ENCODE data around the gene SDSL.

SDSL gene

DNA sequence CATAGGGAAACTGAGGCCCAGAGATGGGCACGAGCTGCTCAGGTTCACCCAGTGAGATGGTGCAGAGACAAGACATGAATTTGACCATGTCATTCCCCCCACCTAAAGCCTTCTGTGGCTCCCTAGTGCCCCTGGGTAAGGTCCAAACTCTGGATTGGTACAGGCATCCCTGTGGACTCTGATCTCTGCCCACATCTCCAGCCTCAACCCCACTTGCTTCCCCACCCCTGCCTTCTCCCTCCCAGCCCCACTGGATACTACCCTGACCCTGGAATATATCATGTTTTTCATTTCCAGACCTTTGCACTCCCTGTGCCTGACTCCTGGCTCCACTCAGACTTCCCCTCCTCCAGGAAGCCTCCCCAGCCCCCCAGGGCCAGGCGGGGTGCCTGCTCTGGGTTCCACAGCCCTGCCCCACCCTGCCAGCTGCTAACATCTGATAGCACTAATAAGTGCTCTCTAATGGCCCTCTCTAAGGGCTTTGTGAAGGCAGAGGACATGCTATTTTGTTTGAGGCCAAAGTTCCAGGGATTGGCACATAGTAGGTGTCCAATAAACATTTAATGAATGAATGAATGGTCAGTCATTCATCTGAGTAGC, 1.1 kb upstream of the SDSL start:
- DNase-seq (ENCODE audit: low read depth): no peak

DNA sequence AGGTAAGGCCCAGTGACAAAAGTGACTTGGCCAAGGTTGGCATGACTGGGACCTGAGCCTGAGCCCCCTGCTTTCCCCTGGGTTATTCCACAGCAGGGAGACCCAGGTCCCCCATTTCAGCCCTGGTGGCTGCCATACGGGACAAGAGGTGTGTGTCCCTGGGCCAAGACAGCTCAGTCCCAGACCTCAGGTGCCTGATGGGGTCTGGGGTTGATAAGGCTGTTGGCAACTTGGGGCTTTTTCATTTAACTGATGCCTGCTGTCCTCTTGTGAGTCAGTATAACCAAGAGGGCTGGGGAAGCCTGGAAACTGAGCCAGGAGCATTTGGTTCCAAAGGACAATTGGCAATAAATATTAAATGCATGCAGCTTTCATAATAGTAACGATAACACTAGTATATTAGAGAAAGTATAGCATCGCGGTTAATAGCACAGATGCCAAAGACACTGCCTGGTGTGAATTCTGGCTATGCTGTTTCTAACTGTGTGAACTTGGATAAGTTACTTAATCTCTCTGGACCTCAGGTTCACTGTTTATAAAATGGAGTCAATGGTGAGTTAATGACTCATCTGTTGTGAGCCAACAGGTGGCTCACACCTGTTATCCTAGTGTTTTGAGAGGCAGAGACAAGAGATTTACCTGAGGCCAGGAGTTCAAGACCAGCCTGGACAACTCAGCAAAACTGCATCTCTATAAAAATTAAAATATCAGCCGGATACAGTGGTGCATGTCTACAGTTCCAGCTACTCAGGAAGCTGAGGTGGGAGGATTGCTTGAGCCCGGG, 898 bp downstream of the SDSL start:
- no peak for DNase-seq (ENCODE audit: low read depth)

DNA sequence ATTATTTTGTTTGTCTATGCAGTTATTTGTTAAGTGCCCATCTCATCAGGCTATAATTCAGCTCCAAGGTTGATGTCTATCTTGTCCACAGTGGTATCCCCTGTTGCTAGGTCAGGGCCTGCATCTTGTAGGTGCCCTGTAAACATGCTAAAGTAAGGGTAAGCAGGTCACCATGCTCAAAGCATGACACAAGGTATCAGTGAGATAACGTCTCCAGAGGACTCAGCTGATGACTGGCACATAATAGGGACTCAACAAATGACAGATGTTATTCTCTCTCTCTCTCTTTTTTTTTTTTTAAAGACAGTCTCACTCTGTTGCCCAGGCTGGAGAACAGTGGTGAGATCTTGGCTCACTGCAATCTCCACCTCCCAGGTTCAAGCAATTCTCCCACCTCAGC, 2.3 kb downstream of the SDSL start:
- no peak for DNase-seq (ENCODE audit: low read depth)

DNA sequence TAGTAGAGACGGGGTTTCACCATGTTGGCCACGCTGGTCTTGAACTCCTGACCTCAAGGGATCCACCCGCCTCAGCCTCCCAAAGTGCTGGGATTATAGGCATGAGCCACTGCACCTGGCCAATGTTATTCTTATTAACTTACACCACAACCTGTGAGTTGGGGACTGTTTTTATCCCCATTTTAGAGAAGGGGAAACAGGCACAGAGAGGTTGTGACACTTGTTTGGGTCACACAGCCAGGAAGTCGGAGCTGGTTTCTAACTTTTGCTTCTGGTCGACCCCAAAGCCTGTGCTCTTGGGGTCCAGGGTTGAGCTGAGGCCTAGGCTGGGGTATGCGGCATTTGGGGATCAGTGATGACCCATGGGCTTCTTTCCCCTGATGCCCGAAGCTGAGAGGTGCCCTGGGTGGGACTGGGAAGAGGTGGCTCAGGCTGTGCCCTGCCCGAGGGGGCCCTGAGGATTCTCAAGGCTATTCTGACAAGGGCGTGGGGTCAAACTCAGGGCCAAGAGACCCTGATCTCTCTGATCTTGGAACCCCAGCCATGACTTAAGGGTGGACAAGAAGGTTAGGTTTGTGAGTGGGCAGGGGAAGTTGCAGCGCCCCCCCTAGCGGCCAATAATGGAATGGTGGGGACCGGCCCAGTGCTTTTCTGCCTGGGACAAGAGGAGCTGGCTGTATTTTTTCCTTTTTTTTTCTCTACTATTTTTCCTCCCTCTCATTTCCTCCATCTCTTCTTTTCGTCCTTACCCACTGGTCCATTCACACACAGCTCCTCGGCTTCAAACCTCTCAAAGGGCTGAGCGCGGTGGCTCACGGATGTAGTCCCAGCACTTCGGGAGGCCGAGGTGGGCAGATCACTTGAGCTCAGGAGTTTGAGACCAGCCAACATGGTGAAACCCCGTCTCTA, 3.0 kb downstream of the SDSL start:
- DNase-seq (ENCODE audit: low read depth): peak; percentile 30

GRCh38 chr12:113425960-113426453, 3.8 kb downstream of the SDSL start:
- no peak for DNase-seq (ENCODE audit: low read depth)

GRCh38 chr12:113427882-113428281, 5.7 kb downstream of the SDSL start:
- no peak for DNase-seq (ENCODE audit: low read depth)

GRCh38 chr12:113428482-113428881, 6.3 kb downstream of the SDSL start:
- DNase-seq (ENCODE audit: low read depth): no peak

DNA sequence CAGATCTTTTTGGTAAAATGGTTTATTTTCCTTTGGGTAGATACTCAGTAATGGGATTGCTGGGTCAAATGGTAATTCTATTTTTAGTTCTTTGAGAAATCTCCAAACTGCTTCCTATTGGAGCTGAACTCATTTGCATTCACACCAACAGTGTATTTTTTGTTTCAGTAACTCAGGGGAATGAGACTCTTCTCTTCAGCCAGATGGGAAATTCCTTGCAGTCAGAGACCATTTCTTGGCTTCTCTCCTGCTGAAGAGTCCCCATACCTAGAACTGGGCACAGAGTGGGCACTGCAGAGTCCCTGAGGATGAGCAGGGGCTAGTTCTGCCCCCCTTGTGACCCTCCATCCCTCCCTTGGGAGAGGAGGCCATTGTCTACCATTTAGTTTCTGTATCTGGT, 10.8 kb downstream of the SDSL start:
- no peak for DNase-seq (ENCODE audit: low read depth)

GRCh38 chr12:113435367-113435766, 13.2 kb downstream of the SDSL start:
- no peak for DNase-seq (ENCODE audit: low read depth)

- no peak for DNase-seq (ENCODE audit: low read depth)
Observed at GRCh38 chr12:113436586-113436985, 14.4 kb downstream of the SDSL start.

- no peak for DNase-seq (ENCODE audit: low read depth)
Observed at GRCh38 chr12:113436993-113437728, 15.0 kb downstream of the SDSL start.

GRCh38 chr12:113437729-113438100, 15.5 kb downstream of the SDSL start:
- no peak for DNase-seq (ENCODE audit: low read depth)

GRCh38 chr12:113438523-113439300, 16.5 kb downstream of the SDSL start:
- DNase-seq (ENCODE audit: low read depth): no peak

DNA sequence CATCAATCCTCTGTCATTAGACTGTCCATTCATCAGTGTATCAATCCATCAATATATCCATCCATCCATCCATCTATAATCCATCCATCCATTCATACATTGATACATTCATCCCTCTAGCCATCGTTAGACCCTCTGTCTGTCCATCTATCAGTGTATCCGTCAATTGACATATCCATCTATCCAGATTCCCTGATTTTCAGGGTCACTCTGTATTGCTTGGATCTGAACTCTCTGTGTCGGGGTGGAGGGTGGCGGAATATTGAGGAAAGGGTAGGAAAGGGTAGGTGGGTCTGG, 17.1 kb downstream of the SDSL start:
- no peak for DNase-seq (ENCODE audit: low read depth)

GRCh38 chr12:113439606-113440030, 17.4 kb downstream of the SDSL start:
- DNase-seq (ENCODE audit: low read depth): no peak

- no peak for DNase-seq (ENCODE audit: low read depth)
Observed at GRCh38 chr12:113440336-113440735, 18.2 kb downstream of the SDSL start.

GRCh38 chr12:113440947-113441782, 19.0 kb downstream of the SDSL start:
- DNase-seq (ENCODE audit: low read depth): no peak

DNA sequence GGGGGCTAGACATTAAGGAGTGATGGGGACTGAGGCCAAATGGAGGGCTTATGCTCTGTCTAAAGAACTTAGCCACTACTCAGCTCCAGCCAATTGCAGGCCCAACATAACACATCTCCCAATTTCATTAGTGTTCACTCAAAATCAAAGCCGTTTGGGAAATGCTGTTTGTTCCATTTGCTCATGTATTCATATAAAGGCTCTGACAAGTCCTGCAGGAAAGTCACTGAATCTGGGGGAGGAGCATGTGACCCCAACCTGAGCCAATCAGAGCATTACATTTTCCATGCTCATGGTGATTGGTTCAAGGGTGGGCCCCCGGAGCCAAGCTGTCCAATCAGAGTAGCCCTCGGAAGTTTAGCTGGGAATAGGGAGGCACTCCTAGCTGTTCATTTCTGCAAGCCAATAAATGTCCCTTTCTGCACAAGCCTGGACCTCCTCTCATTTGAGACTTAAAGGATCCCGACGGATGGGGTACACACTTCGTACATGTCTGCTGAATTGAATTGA, 20.9 kb downstream of the SDSL start:
- no peak for DNase-seq (ENCODE audit: low read depth)

DNA sequence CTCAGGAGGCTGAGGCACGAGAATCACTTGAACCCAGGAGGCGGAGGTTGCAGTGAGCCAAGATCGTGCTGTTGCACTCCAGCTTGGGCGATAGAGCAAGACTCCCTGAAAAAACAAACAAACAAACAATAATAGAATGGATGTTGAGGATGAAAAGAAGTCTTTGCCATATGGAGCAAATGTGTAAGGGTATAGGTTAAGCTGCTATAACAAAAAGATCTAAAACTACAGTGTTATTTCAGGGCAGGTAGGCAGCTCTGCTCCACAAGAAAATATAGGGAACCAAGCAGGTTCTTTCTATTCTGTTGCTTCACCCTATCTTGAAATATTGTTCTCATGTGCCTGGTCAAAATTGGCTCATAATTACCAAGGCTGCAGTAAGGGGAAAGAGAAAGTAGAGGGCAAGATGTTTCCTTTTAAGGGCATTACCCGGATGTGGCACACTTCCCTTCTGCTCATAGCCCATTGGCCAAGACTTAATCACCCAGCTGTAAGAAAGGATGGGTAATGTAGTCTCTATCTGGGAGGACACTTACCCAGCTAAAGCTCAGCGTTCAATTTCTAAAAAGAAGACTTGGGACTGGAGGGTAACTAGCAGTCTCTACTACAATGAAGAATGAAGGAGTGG, 23.5 kb downstream of the SDSL start:
- DNase-seq (ENCODE audit: low read depth): no peak

DNA sequence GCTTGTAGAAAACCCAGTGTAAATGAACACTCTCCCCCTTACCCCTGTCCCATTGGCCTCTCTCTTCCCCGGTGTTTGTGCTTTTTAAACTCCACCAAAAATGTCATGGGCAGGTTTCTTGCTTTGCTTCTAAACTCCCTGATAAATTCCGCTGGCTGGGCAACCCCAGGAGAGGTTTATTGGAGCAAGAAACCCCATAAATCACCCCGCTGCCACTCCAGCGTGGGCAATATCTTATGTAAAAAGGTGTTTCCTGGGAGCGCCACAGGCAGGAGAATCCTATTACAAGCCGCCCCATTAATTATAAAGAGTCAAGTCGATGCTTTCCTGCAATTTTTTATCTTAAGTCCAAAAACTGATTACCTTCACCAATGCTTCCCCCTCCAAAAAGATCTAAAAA, 26.7 kb downstream of the SDSL start:
- no peak for DNase-seq (ENCODE audit: low read depth)
